Measurements from ENCODE around the gene PBX3.
A peak's percentile ranks its signal among the peaks of the same experiment; 100 is the strongest.

The PBX3 gene

DNA sequence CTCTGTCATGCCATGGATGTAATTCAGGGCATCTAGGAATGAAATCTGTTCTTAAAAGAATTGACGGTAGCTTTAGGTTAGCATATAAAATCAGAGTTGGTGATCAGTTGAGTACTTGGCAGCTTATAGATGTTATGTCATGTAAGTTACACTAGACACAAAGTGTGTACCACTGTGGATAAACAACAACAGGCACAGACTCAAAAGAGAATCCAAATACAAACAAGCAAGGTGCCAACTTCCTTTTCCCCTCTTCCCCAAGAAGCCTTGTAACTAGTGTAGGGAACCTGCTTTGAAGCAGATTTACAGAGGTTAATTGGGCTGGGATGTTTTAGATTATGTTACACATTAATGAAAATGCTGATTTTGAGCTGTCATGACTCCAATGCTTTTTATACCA, 167.2 kb downstream of the PBX3 start:
- TF ChIP-seq, protein P1, sequence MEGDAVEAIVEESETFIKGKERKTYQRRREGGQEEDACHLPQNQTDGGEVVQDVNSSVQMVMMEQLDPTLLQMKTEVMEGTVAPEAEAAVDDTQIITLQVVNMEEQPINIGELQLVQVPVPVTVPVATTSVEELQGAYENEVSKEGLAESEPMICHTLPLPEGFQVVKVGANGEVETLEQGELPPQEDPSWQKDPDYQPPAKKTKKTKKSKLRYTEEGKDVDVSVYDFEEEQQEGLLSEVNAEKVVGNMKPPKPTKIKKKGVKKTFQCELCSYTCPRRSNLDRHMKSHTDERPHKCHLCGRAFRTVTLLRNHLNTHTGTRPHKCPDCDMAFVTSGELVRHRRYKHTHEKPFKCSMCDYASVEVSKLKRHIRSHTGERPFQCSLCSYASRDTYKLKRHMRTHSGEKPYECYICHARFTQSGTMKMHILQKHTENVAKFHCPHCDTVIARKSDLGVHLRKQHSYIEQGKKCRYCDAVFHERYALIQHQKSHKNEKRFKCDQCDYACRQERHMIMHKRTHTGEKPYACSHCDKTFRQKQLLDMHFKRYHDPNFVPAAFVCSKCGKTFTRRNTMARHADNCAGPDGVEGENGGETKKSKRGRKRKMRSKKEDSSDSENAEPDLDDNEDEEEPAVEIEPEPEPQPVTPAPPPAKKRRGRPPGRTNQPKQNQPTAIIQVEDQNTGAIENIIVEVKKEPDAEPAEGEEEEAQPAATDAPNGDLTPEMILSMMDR (IDR thresholded peaks at IDR 0.05) = no peak
- no peak overlapping the region for H2AFZ ChIP-seq
- H3K9ac ChIP-seq = no peak overlapping the region
- peaks cover 12% of the 10 kb centered on the region for H3K4me1 ChIP-seq
- H3K27ac ChIP-seq = peak overlapping the region; percentile 7
- peak overlapping the region; percentile 43 for H3K4me2 ChIP-seq (ENCODE audit: low read length)
- H3K4me3 ChIP-seq (ENCODE audit: low read depth, low read length) = no peak overlapping the region
- no peaks in the 10 kb centered on the region for H3K36me3 ChIP-seq (ENCODE audit: control insufficient read depth, insufficient read depth, low read length)
- peaks cover 14% of the 10 kb centered on the region for H3K79me2 ChIP-seq
- no peaks in the 10 kb centered on the region for H3K9me3 ChIP-seq (ENCODE audit: control insufficient read depth, low read length)
- no peaks in the 10 kb centered on the region for H3K27me3 ChIP-seq (ENCODE audit: control insufficient read depth, insufficient read depth, low read length)

DNA sequence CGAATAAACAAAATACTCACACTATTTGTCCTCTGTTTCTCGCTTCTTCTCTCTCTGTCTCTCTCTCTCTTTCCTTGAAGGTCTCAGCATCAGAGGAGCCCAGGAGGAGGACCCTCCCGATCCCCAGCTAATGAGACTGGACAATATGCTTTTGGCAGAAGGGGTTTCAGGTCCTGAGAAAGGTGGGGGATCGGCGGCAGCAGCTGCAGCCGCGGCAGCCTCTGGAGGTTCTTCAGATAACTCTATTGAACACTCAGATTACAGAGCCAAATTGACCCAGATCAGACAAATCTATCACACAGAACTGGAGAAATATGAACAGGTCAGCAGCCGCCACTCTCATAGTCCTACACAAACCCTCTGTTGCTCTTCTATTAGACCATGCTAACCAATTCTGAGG, 168.4 kb downstream of the PBX3 start:
- Histone ChIP-seq H3K27ac (no peak overlapping the region), H3K4me1 (peaks cover 8% of the 10 kb centered on the region), H3K4me3 (ENCODE audit: low read depth, low read length) (no peak overlapping the region), H3K4me2 (ENCODE audit: low read length) (no peak overlapping the region), H3K9ac (no peak overlapping the region), H3K79me2 (peaks cover 9% of the 10 kb centered on the region), H3K36me3 (ENCODE audit: control insufficient read depth, insufficient read depth, low read length) (no peaks in the 10 kb centered on the region), H3K9me3 (ENCODE audit: control insufficient read depth, low read length) (no peaks in the 10 kb centered on the region), H3K27me3 (ENCODE audit: control insufficient read depth, insufficient read depth, low read length) (no peaks in the 10 kb centered on the region), H2AFZ (no peak overlapping the region)
- TF ChIP-seq, protein P1 (IDR thresholded peaks at IDR 0.05) = no peak

DNA sequence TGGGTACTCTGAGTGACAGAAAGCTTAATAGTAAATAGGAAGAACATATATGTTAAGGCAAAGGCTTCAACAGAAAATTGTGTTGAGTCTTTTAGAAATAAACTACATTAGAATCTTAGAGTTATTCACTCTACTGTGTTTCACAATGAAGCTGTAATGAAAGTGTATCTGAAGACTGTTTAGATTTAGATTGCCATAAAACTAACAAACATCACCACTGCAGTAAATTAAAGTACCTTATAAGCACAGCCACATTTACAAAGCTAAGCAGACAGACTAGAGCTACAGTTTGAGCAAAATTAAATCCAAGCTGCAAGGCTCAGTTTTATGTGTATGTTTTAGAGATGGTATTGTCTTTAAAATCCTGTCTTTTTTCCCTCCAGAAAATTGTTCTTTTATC, 172.4 kb downstream of the PBX3 start:
- no peak overlapping the region for H3K4me3 ChIP-seq (ENCODE audit: low read depth, low read length)
- no peak overlapping the region for H2AFZ ChIP-seq
- H3K4me1 ChIP-seq = peaks cover 2% of the 10 kb centered on the region
- H3K9ac ChIP-seq = no peak overlapping the region
- H3K4me2 ChIP-seq (ENCODE audit: low read length) = no peak overlapping the region
- no peaks in the 10 kb centered on the region for H3K36me3 ChIP-seq (ENCODE audit: control insufficient read depth, insufficient read depth, low read length)
- H3K9me3 ChIP-seq (ENCODE audit: control insufficient read depth, low read length) = no peaks in the 10 kb centered on the region
- H3K27ac ChIP-seq = peak overlapping the region; percentile 29
- H3K27me3 ChIP-seq (ENCODE audit: control insufficient read depth, insufficient read depth, low read length) = no peaks in the 10 kb centered on the region
- TF ChIP-seq, protein P1 (IDR thresholded peaks at IDR 0.05) = no peak
- peaks cover 9% of the 10 kb centered on the region for H3K79me2 ChIP-seq

DNA sequence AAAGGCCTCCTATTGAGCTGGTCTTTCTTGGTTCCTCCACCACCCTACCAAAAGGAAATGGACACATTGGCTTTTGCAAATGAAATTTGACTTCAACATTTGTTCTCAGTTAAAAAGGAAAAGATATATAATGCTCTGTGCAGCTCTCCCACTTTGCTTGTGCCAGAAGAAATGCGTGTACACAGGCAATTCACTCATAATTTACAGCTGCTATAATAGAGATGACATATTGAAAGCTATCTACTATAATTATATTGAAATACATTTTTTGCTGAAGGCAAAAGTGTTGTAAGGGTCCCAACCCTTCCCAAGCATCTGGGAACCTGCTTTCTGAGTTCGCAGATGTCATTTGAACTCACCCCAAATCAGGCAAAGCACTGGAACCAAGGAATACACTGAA, 173.2 kb downstream of the PBX3 start:
- H3K4me2 ChIP-seq (ENCODE audit: low read length) = peak overlapping the region; percentile 27
- no peaks in the 10 kb centered on the region for H3K27me3 ChIP-seq (ENCODE audit: control insufficient read depth, insufficient read depth, low read length)
- no peak overlapping the region for H3K4me3 ChIP-seq (ENCODE audit: low read depth, low read length)
- no peaks in the 10 kb centered on the region for H3K9me3 ChIP-seq (ENCODE audit: control insufficient read depth, low read length)
- TF ChIP-seq, protein P1 (IDR thresholded peaks at IDR 0.05) = no peak
- H3K9ac ChIP-seq = no peak overlapping the region
- no peaks in the 10 kb centered on the region for H3K36me3 ChIP-seq (ENCODE audit: control insufficient read depth, insufficient read depth, low read length)
- no peaks in the 10 kb centered on the region for H3K4me1 ChIP-seq
- H2AFZ ChIP-seq = no peak overlapping the region
- H3K79me2 ChIP-seq = peaks cover 5% of the 10 kb centered on the region
- H3K27ac ChIP-seq = peak overlapping the region; percentile 22

DNA sequence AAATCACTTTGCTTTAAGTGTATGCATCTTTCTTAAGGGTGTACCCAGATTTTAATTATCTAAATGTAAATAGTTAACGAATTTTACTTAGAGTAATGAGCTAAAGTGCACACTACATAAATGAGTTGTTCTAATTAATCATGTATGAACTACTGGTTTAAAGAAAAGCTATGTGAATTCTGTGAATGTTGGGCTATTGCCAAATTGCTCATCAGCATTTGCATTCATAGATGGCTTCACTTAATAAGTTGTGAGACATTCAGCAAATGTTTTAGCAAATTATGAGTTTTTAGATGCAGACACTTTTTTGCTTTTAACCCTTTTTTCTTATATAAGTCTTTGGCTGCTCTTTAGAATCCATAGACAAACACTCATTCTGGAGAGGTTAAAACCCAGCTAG, 175.7 kb downstream of the PBX3 start:
- Histone ChIP-seq H3K4me1 (no peaks in the 10 kb centered on the region), H3K9me3 (ENCODE audit: control insufficient read depth, low read length) (no peaks in the 10 kb centered on the region), H3K27me3 (ENCODE audit: control insufficient read depth, insufficient read depth, low read length) (no peaks in the 10 kb centered on the region), H3K4me2 (ENCODE audit: low read length) (no peak overlapping the region), H2AFZ (no peak overlapping the region), H3K36me3 (ENCODE audit: control insufficient read depth, insufficient read depth, low read length) (no peaks in the 10 kb centered on the region), H3K27ac (no peak overlapping the region), H3K79me2 (peaks cover 6% of the 10 kb centered on the region), H3K4me3 (ENCODE audit: low read depth, low read length) (no peak overlapping the region), H3K9ac (no peak overlapping the region)
- TF ChIP-seq, protein P1 (IDR thresholded peaks at IDR 0.05) = no peak

Data from parathyroid adenoma (tissue), 2 donors.